Immature natural killer cell (primary cell): ENCODE data around the gene ZNF273. TPM values are rescaled to one million over a fixed set of nuclear protein-coding genes. Genes with fewer than 3 reads are reported as not detected.

Source experiments
- DNase-seq, 3 donors: peaks; one replicate each; pipeline ENCODE4 v3.0.0; 2022; ENCODE audit warnings: mixed read lengths in 1 of 3
- H3K27ac Mint-ChIP-seq, 6 donors: one replicate each; pipeline ENCODE4 v1.8.0; 2020; ENCODE audit warnings: mixed read lengths in 6 of 6, mild to moderate bottlenecking in 5 of 6, inconsistent platforms in 4 of 6, moderate library complexity in 3 of 6
- H3K27me3 Mint-ChIP-seq, 3 donors: one replicate each; pipeline ENCODE4 v1.8.0; 2020 to 2021; ENCODE audit warnings: low read depth in 3 of 3, mild to moderate bottlenecking in 3 of 3, mixed read lengths in 3 of 3, moderate library complexity in 3 of 3, inconsistent platforms in 1 of 3
- H3K36me3 Mint-ChIP-seq, 3 donors: one replicate each; pipeline ENCODE4 v1.8.0; 2020; ENCODE audit warnings: mixed read lengths in 3 of 3, inconsistent platforms in 2 of 3, mild to moderate bottlenecking in 2 of 3
- H3K4me1 Mint-ChIP-seq, 2 donors: one replicate each; pipeline ENCODE4 v1.8.0; 2020; ENCODE audit warnings: inconsistent platforms in 2 of 2, mild to moderate bottlenecking in 2 of 2, mixed read lengths in 2 of 2, moderate library complexity in 1 of 2
- H3K4me3 Mint-ChIP-seq, 5 donors: one replicate each; pipeline ENCODE4 v1.8.0; 2020; ENCODE audit warnings: mild to moderate bottlenecking in 5 of 5, mixed read lengths in 5 of 5, inconsistent platforms in 3 of 5, moderate library complexity in 3 of 5
- H3K9me3 Mint-ChIP-seq, 6 donors: one replicate each; pipeline ENCODE4 v1.8.0; 2020; ENCODE audit warnings: mild to moderate bottlenecking in 6 of 6, mixed read lengths in 6 of 6, inconsistent platforms in 4 of 6, moderate library complexity in 3 of 6
- polyA plus RNA-seq, 3 donors: library from polyadenylated mRNA; unstranded; fragments of 300-500 nt; fragmentation: Illumina TruSeq; gene quantifications; one replicate each; pipeline ENCODE4 v1.2.3, GENCODE V29; 2021

The ZNF273 gene
- polyA plus RNA-seq, 3 donors from 2014 or later = 1.8 to 3.2 (median 2.1) TPM

- H3K36me3 Mint-ChIP-seq = no peaks in the 10 kb centered on the region
- H3K4me1 Mint-ChIP-seq = peaks cover 2 to 5% of the 10 kb centered on the region in 2 donors
- no peak overlapping the region for H3K27ac Mint-ChIP-seq
- no peaks in the 10 kb centered on the region for H3K9me3 Mint-ChIP-seq
- peaks cover 6 to 16% (median 6%) of the 10 kb centered on the region in 3 donors for H3K27me3 Mint-ChIP-seq
- no peak overlapping the region for H3K4me3 Mint-ChIP-seq
- peak; percentile 20 to 49 (median 37) for DNase-seq
Observed at GRCh38 chr7:64951250-64951848, 48.3 kb downstream of the ZNF273 start.

GRCh38 chr7:64959072-64959747 is 56.1 kb downstream of the ZNF273 start:
- Mint-ChIP-seq H3K4me3 (no peak overlapping the region), H3K9me3 (peaks cover 11 to 41% (median 28%) of the 10 kb centered on the region in 6 donors), H3K27me3 (peaks cover 2 to 4% (median 3%) of the 10 kb centered on the region in 3 donors), H3K4me1 (no peaks in the 10 kb centered on the region), H3K27ac (no peak overlapping the region), H3K36me3 (peaks cover 0 to 4% (median 3%) of the 10 kb centered on the region in 3 donors)
- no peak for DNase-seq

- no peak overlapping the region for H3K27ac Mint-ChIP-seq
- H3K4me3 Mint-ChIP-seq = no peak overlapping the region
- H3K27me3 Mint-ChIP-seq = peaks cover 0 to 8% (median 0%) of the 10 kb centered on the region in 3 donors
- H3K9me3 Mint-ChIP-seq = peaks cover 14 to 64% (median 48%) of the 10 kb centered on the region in 6 donors
- DNase-seq = no peak
- peaks cover 0 to 7% (median 3%) of the 10 kb centered on the region in 3 donors for H3K36me3 Mint-ChIP-seq
- no peaks in the 10 kb centered on the region for H3K4me1 Mint-ChIP-seq
Observed at GRCh38 chr7:64965594-64965993, 62.5 kb downstream of the ZNF273 start.

GRCh38 chr7:64978497-64979203 is 75.6 kb downstream of the ZNF273 start:
- H3K27ac Mint-ChIP-seq = no peak overlapping the region
- H3K36me3 Mint-ChIP-seq = peaks cover 55 to 65% (median 61%) of the 10 kb centered on the region in 3 donors

More at GRCh38 chr7:64978497-64979203, 75.6 kb downstream of the ZNF273 start:
- Mint-ChIP-seq H3K4me3 (no peak overlapping the region), H3K9me3 (peaks cover 23 to 94% (median 82%) of the 10 kb centered on the region in 6 donors), H3K4me1 (peaks cover 0 to 7% of the 10 kb centered on the region in 2 donors), H3K27me3 (peaks cover 0 to 4% (median 0%) of the 10 kb centered on the region in 3 donors)
- DNase-seq = no peak

Other genes with a start within 250 kb of the ZNF273 start
- gene ZNF107, start 237.1 kb upstream of the ZNF273 start, polyA plus RNA-seq = 1 to 10 TPM; 2.8 to 5.6 (median 3.5) TPM
- 1 to 10 TPM; 3.7 to 8.2 (median 6.3) TPM for gene ZNF138, start 108.8 kb upstream of the ZNF273 start, polyA plus RNA-seq
- gene ZNF117, start 87.8 kb downstream of the ZNF273 start, polyA plus RNA-seq = under 1 TPM; 0.27 to 0.81 (median 0.70) TPM
- gene ERV3-1, start 103.4 kb downstream of the ZNF273 start, polyA plus RNA-seq = 10 to 100 TPM in 1 of 3 donors, 1 to 10 TPM in 2; 6.2 to 16.3 (median 7.3) TPM